Hepatocyte (in vitro differentiated cells): ENCODE results near the gene FBN1. TPM values are rescaled to one million over a fixed set of nuclear protein-coding genes. Genes with fewer than 3 reads are reported as not detected.

ENCODE experiments used
- DNase-seq: peaks from one replicate; pipeline ENCODE4 v3.0.0-alpha.2; 2016; ENCODE audit warnings: low spot score
- H2AFZ ChIP-seq: fragments of 200-600 bp; sonication (generic); 2 replicates; pipeline ENCODE4 v1.6.0; 2016; ENCODE audit warnings: antibody characterized with exemption, mild to moderate bottlenecking
- H3K27ac ChIP-seq: fragments of 200-600 bp; sonication (generic); 2 replicates; pipeline ENCODE4 v1.5.1; 2016; ENCODE audit warnings: mild to moderate bottlenecking
- H3K27me3 ChIP-seq: fragments of 200-600 bp; sonication (generic); 2 replicates; pipeline ENCODE4 v1.6.1; 2016
- H3K36me3 ChIP-seq: fragments of 200-600 bp; sonication (generic); replicated peaks from 2 replicates; pipeline ENCODE4 v1.5.1; 2016; ENCODE audit warnings: low read depth; ENCODE audit not compliant: insufficient read depth
- H3K4me1 ChIP-seq: fragments of 200-600 bp; sonication (generic); 2 replicates; pipeline ENCODE4 v1.5.1; 2016; ENCODE audit warnings: mild to moderate bottlenecking, moderate library complexity; ENCODE audit not compliant: insufficient read depth
- H3K4me2 ChIP-seq: fragments of 200-600 bp; sonication (generic); 2 replicates; pipeline ENCODE4 v1.6.0; 2016
- H3K4me3 ChIP-seq: fragments of 200-600 bp; sonication (generic); 2 replicates; pipeline ENCODE4 v1.5.1; 2016; ENCODE audit warnings: mild to moderate bottlenecking
- H3K79me2 ChIP-seq: fragments of 200-600 bp; sonication (generic); 2 replicates; pipeline ENCODE4 v1.6.0; 2017; ENCODE audit warnings: mild to moderate bottlenecking
- H3K9me2 ChIP-seq: fragments of 200-600 bp; sonication (generic); replicated peaks from 2 replicates; pipeline ENCODE4 v1.6.0; 2017; ENCODE audit warnings: mild to moderate bottlenecking; ENCODE audit not compliant: insufficient read depth
- H3K9me3 ChIP-seq: fragments of 200-600 bp; sonication (generic); 2 replicates; pipeline ENCODE4 v1.5.1; 2016; ENCODE audit warnings: low read depth, mild to moderate bottlenecking
- H4K20me1 ChIP-seq: fragments of 200-600 bp; sonication (generic); 2 replicates; pipeline ENCODE4 v1.6.0; 2016; ENCODE audit warnings: mild to moderate bottlenecking; ENCODE audit not compliant: insufficient read depth, poor library complexity, severe bottlenecking
- CTCF ChIP-seq: fragments of 200-600 bp; sonication (generic); IDR thresholded peaks from 2 replicates; pipeline ENCODE4 v1.5.1; 2016; ENCODE audit warnings: antibody characterized with exemption, mild to moderate bottlenecking; ENCODE audit not compliant: poor library complexity
- EZH2 ChIP-seq: fragments of 200-600 bp; sonication (generic); IDR thresholded peaks from 2 replicates; pipeline ENCODE4 v1.6.1; 2016; ENCODE audit warnings: antibody characterized with exemption, mild to moderate bottlenecking, borderline replicate concordance
- EZH2phosphoT487 ChIP-seq: fragments of 200-600 bp; sonication (generic); IDR thresholded peaks from one replicate; pipeline ENCODE4 v1.6.1; 2018; ENCODE audit warnings: antibody characterized with exemption, mild to moderate bottlenecking, low read depth, moderate library complexity; ENCODE audit not compliant: unreplicated experiment, severe bottlenecking
- WGBS: methylation state at CpG from one replicate; pipeline ENCODE4 v1.1.6; 2016; ENCODE audit warnings: low lambda C conversion rate; ENCODE audit errors: missing lambda C conversion rate; 5-methylcytosine and 5-hydroxymethylcytosine counted together
- polyA plus RNA-seq: library from polyadenylated mRNA; unstranded; fragments of >200 nt; fragmentation: Nextera tagmentation; extraction: Ambion mirVana; gene quantifications from 2 replicates; pipeline ENCODE4 v1.2.1, GENCODE V29; 2016
- total RNA-seq: library from RNA; depleted of rRNA; stranded (reverse); fragments of >200 nt; gene quantifications from 2 replicates; pipeline ENCODE4 v1.2.3, GENCODE V29; 2014

FBN1 gene
- total and polyA plus RNA-seq, 2 experiments from 2014 or later = 76.6 to 199 TPM

- no peak for DNase-seq
- H3K4me2 ChIP-seq = no peak overlapping the region
- H2AFZ ChIP-seq = no peak overlapping the region
- no peaks in the 10 kb centered on the region for H3K36me3 ChIP-seq
- WGBS = 83% methylated on average over 2 of the region's 2 CpGs
- H4K20me1 ChIP-seq = no peaks in the 10 kb centered on the region
- H3K9me2 ChIP-seq = no peaks in the 10 kb centered on the region
- TF ChIP-seq EZH2 = no peak
- no peak for TF ChIP-seq EZH2phosphoT487
- TF ChIP-seq CTCF = no peak
- H3K4me1 ChIP-seq = no peaks in the 10 kb centered on the region
- no peak overlapping the region for H3K4me3 ChIP-seq
- no peaks in the 10 kb centered on the region for H3K27me3 ChIP-seq
- H3K9me3 ChIP-seq = no peaks in the 10 kb centered on the region
- no peaks in the 10 kb centered on the region for H3K79me2 ChIP-seq
- H3K27ac ChIP-seq = no peak overlapping the region
Observed at GRCh38 chr15:48458876-48459275, 186.6 kb downstream of the FBN1 start.

- DNase-seq = no peak
- Histone ChIP-seq H2AFZ (no peak overlapping the region), H3K27me3 (no peaks in the 10 kb centered on the region), H3K36me3 (no peaks in the 10 kb centered on the region), H3K79me2 (no peaks in the 10 kb centered on the region), H4K20me1 (no peaks in the 10 kb centered on the region), H3K4me3 (no peak overlapping the region), H3K4me1 (no peaks in the 10 kb centered on the region), H3K4me2 (no peak overlapping the region), H3K27ac (no peak overlapping the region), H3K9me2 (no peaks in the 10 kb centered on the region), H3K9me3 (no peaks in the 10 kb centered on the region)
- TF ChIP-seq EZH2phosphoT487 (no peak), EZH2 (no peak), CTCF (no peak)
- 82% methylated on average over 1 of the region's 1 CpG for WGBS
Observed at GRCh38 chr15:48456134-48456533, 189.4 kb downstream of the FBN1 start.

- H3K4me3 ChIP-seq = no peak overlapping the region
- no peak for TF ChIP-seq CTCF
- no peak for TF ChIP-seq EZH2phosphoT487
- no peak for TF ChIP-seq EZH2
- no peak for DNase-seq
- no peaks in the 10 kb centered on the region for H3K79me2 ChIP-seq
- no peak overlapping the region for H3K4me2 ChIP-seq
- no peaks in the 10 kb centered on the region for H3K27me3 ChIP-seq
- WGBS = 87% methylated on average over 3 of the region's 3 CpGs
- no peaks in the 10 kb centered on the region for H3K4me1 ChIP-seq
- no peaks in the 10 kb centered on the region for H3K36me3 ChIP-seq
- H3K9me3 ChIP-seq = no peaks in the 10 kb centered on the region
- no peak overlapping the region for H3K27ac ChIP-seq
- H2AFZ ChIP-seq = no peak overlapping the region
- no peaks in the 10 kb centered on the region for H4K20me1 ChIP-seq
- H3K9me2 ChIP-seq = no peaks in the 10 kb centered on the region
Observed at GRCh38 chr15:48451736-48452135, 193.8 kb downstream of the FBN1 start.

GRCh38 chr15:48451241-48451640 is 194.3 kb downstream of the FBN1 start:
- no peaks in the 10 kb centered on the region for H3K9me3 ChIP-seq

More at GRCh38 chr15:48451241-48451640, 194.3 kb downstream of the FBN1 start:
- Histone ChIP-seq H3K9me2 (no peaks in the 10 kb centered on the region), H4K20me1 (no peaks in the 10 kb centered on the region), H3K27ac (no peak overlapping the region), H3K36me3 (no peaks in the 10 kb centered on the region), H2AFZ (no peak overlapping the region), H3K27me3 (no peaks in the 10 kb centered on the region), H3K4me1 (no peaks in the 10 kb centered on the region), H3K79me2 (no peaks in the 10 kb centered on the region), H3K4me3 (no peak overlapping the region), H3K4me2 (no peak overlapping the region)
- no peak for TF ChIP-seq EZH2phosphoT487
- no peak for TF ChIP-seq CTCF
- no peak for TF ChIP-seq EZH2
- no peak for DNase-seq
- WGBS = 87% methylated on average over 3 of the region's 3 CpGs
